22Rv1 (cell line): ENCODE data around the gene MKLN1.

Experiments
- H3K27ac ChIP-seq: fragments of 450-650 bp; 2 replicates; pipeline ENCODE4 v1.5.1; 2017
- ZFX ChIP-seq: fragments of 450-650 bp; IDR thresholded peaks from 2 replicates; pipeline ENCODE4 v1.6.1; 2017; ENCODE audit warnings: antibody characterized with exemption, borderline replicate concordance
- TF ChIP-seq, protein P1 (sequence below): fragments of 450-650 bp; IDR thresholded peaks from 2 replicates; pipeline ENCODE4 v1.5.1; 2017; ENCODE audit warnings: mild to moderate bottlenecking

Gene MKLN1

DNA sequence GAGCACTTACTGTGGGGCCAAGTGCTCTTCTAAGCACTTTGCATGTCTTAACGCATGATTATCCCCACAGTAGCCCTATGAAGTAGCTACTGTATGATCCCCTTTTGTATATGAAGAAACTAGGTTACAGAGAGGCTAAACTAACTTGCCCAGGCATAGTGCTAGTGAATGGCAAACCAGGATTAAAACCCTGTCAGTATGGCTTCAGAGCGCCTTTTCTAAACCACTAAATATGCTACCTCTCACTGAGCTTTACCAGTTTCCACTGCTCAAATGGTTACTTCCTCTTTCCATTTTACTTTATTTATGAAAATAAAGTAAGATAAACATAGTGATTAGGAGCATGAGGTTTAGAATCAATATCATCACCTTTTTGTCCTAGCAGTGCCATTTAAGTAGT, 155.1 kb downstream of the MKLN1 start:
- no peak overlapping the region for H3K27ac ChIP-seq
- TF ChIP-seq, protein P1, sequence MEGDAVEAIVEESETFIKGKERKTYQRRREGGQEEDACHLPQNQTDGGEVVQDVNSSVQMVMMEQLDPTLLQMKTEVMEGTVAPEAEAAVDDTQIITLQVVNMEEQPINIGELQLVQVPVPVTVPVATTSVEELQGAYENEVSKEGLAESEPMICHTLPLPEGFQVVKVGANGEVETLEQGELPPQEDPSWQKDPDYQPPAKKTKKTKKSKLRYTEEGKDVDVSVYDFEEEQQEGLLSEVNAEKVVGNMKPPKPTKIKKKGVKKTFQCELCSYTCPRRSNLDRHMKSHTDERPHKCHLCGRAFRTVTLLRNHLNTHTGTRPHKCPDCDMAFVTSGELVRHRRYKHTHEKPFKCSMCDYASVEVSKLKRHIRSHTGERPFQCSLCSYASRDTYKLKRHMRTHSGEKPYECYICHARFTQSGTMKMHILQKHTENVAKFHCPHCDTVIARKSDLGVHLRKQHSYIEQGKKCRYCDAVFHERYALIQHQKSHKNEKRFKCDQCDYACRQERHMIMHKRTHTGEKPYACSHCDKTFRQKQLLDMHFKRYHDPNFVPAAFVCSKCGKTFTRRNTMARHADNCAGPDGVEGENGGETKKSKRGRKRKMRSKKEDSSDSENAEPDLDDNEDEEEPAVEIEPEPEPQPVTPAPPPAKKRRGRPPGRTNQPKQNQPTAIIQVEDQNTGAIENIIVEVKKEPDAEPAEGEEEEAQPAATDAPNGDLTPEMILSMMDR = no peak
- TF ChIP-seq ZFX = no peak

DNA sequence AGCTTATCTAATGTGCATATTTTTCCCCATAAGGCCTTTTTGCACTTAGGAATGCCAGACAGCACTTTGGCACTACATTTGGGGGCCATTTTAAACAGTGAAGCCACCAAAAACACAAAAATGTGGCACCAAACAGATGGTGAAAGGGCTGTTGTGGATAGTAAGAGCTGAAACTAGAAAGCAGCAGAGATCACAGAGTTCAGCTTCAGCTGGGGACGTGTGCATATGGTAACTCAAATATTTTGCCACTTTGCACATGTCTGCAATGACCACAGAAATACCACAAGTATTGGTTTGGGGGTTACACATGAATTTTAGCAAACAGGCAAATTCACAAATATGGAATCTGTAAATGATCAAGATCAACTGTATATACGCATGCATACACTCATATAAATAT, 155.9 kb downstream of the MKLN1 start:
- no peak overlapping the region for H3K27ac ChIP-seq

DNA sequence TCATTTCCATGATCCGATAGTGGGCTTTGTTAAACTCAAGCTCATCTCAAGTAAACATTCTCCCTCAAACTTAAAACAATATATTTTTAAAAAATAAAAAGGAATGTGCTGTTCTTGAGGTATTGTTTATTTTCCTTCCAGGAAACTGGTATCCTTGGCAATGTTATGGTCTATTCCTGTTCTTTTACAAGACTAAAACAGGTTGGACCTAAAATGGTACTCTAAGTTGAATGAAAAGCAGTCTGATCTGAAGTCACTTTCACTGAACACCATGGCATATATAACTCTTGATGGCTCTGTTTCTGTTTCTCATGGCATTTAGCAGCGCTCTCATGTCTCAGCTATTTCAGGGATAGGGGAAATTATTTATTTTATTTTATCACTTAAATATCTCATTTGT, 158.7 kb downstream of the MKLN1 start:
- no peak overlapping the region for H3K27ac ChIP-seq
- no peak for TF ChIP-seq ZFX
- TF ChIP-seq, protein P1 = no peak

More for the DNA sequence above, 155.9 kb downstream of the MKLN1 start:
- TF ChIP-seq, protein P1 = no peak
- no peak for TF ChIP-seq ZFX

DNA sequence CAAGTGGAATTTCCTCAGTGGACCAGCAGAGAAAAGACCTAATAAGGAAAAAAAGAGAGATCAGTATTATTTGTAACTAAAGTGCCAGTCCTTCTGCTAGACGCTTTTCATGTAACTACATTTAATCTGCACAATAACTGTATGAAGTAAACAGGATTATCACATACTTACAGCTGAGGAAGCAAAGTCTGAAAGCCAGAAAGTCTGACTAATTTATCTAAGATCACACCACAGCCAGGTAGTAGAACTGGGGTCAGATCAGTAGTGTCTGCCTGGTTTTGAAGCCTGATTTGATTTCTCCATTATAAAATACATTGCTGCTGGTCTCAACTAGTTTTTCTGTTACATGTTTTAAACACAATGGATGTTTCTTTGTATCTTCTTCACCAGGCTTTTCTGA, 159.5 kb downstream of the MKLN1 start:
- TF ChIP-seq, protein P1 = no peak
- TF ChIP-seq ZFX = no peak
- no peak overlapping the region for H3K27ac ChIP-seq

DNA sequence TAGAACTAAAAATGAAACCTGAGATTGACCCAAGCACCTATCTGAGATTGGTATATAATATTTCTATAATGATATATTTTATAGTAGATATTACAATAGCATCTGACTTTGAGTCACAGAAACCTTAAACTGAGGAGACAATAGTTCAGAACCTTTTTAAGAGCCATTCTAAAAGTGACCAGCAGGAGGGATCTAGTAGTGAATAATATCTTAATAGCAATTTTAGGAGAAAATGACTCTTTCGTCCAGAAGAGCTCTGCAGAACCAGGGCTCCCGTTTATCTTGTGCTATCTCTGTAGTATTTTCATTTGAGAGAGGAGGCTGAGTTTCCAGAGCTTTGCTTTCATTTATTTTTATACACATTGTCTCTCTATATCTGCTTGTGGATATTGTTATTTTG, 160.7 kb downstream of the MKLN1 start:
- no peak overlapping the region for H3K27ac ChIP-seq
- TF ChIP-seq ZFX = no peak
- TF ChIP-seq, protein P1 = peak; percentile 20; the same call in 1 of the 2 replicates

DNA sequence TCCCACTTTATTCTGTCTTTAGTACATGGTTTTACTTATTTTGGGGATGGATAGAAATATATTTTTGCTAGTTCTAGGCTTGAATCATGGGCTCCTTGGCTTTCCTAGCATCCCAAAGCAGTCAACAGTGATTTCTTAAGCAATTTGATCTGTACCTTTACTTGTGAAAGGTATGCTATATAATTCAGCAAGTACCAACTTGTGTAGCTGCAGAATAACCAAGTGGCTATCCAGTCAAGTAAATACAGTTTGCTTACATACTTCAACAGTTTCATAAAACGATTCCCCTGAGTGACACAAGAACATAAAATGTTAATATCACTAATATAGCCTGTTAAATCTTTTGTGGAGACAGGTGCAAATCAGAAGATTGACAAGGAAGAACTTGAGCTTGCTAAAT, 161.5 kb downstream of the MKLN1 start:
- no peak overlapping the region for H3K27ac ChIP-seq
- TF ChIP-seq ZFX = no peak
- TF ChIP-seq, protein P1 = no peak

DNA sequence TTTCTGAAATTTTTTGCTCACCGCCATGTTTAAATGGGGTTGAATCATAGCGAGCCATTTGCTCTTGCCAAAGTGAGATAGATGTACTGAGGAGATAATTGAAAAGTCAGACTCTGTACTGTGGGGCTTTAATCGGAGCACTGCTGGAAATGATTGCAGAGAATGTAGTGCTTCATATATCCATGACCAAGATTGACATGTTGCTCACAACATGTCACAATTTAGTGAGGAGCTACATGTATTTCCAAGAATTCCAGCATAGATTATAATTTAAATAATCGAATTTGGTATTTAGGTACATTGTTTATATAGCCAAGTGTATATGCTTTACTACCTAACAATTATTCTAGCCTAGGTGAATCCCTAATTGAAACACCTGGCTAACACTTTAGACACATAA, 162.2 kb downstream of the MKLN1 start:
- H3K27ac ChIP-seq = no peak overlapping the region
- no peak for TF ChIP-seq ZFX
- TF ChIP-seq, protein P1 = no peak
